GM18498 (cell line): ENCODE measurements around the gene TMEM80.
"Not testable (repeated sequence)": the region's sequence is repeated elsewhere in the genome, so short reads cannot be mapped to it uniquely, and the experiment has no call there.

Experiments
- ATAC-seq: cut with Tn5 transposase; IDR thresholded peaks from one replicate; pipeline ENCODE4 v1.9.1; 2021; ENCODE audit warnings: mild to moderate bottlenecking, moderate library complexity; ENCODE audit not compliant: unreplicated experiment

TMEM80 gene

GRCh38 chr11:720642-721246, 25.1 kb downstream of the TMEM80 start:
- ATAC-seq: no peak

- no peak for ATAC-seq
Observed at GRCh38 chr11:721247-721740, 25.7 kb downstream of the TMEM80 start.

GRCh38 chr11:721741-722345, 26.2 kb downstream of the TMEM80 start:
- no peak for ATAC-seq

- ATAC-seq: no peak
Observed at GRCh38 chr11:722346-722811, 26.8 kb downstream of the TMEM80 start.

GRCh38 chr11:723120-723883, 27.7 kb downstream of the TMEM80 start:
- no peak for ATAC-seq

- no peak for ATAC-seq
Observed at GRCh38 chr11:724049-724777, 28.6 kb downstream of the TMEM80 start.

- ATAC-seq: no peak
Observed at GRCh38 chr11:724778-725386, 29.3 kb downstream of the TMEM80 start.

GRCh38 chr11:725624-726202, 30.1 kb downstream of the TMEM80 start:
- no peak for ATAC-seq

- no peak for ATAC-seq
Observed at GRCh38 chr11:726278-727220, 30.9 kb downstream of the TMEM80 start.

- ATAC-seq: no peak
Observed at GRCh38 chr11:727281-727701, 31.7 kb downstream of the TMEM80 start.

GRCh38 chr11:727859-728748, 32.5 kb downstream of the TMEM80 start:
- no peak for ATAC-seq

GRCh38 chr11:728901-729491, 33.4 kb downstream of the TMEM80 start:
- ATAC-seq: no peak

- ATAC-seq: no peak
Observed at GRCh38 chr11:729492-730074, 34.0 kb downstream of the TMEM80 start.

- ATAC-seq: no peak
Observed at GRCh38 chr11:733072-733471, 37.5 kb downstream of the TMEM80 start.

- not testable (repeated sequence) for ATAC-seq
Observed at GRCh38 chr11:734541-734940, 38.9 kb downstream of the TMEM80 start.

- ATAC-seq: no peak
Observed at GRCh38 chr11:737366-737765, 41.8 kb downstream of the TMEM80 start.

GRCh38 chr11:737899-738298, 42.3 kb downstream of the TMEM80 start:
- ATAC-seq: not testable (repeated sequence)

GRCh38 chr11:742156-742546, 46.5 kb downstream of the TMEM80 start:
- no peak for ATAC-seq
